Type B pancreatic cell (in vitro differentiated cells): ENCODE measurements around the gene SNRPD3. TPM values are rescaled to one million over a fixed set of nuclear protein-coding genes. Genes with fewer than 3 reads are reported as not detected.
"Not testable (repeated sequence)": the region's sequence is repeated elsewhere in the genome, so short reads cannot be mapped to it uniquely, and the experiment has no call there.

Experiments
- DNase-seq: peaks from one replicate; pipeline ENCODE4 v3.0.0; 2021; ENCODE audit warnings: mixed read lengths; ENCODE audit not compliant: unreplicated experiment; ENCODE audit errors: extremely low spot score
- H3K27ac Mint-ChIP-seq: 2 replicates; pipeline ENCODE4 v1.8.0; 2021; ENCODE audit warnings: mild to moderate bottlenecking, mixed read lengths
- H3K27me3 Mint-ChIP-seq: 2 replicates; pipeline ENCODE4 v1.8.0; 2021; ENCODE audit warnings: mixed read lengths
- H3K36me3 Mint-ChIP-seq: 2 replicates; pipeline ENCODE4 v1.8.0; 2021; ENCODE audit warnings: mixed read lengths
- H3K4me1 Mint-ChIP-seq: one replicate; pipeline ENCODE4 v1.8.0; 2021; ENCODE audit warnings: mixed read lengths; ENCODE audit not compliant: unreplicated experiment
- H3K4me3 Mint-ChIP-seq: 2 replicates; pipeline ENCODE4 v1.8.0; 2021; ENCODE audit warnings: mild to moderate bottlenecking, mixed read lengths
- H3K9me3 Mint-ChIP-seq: 2 replicates; pipeline ENCODE4 v1.8.0; 2021; ENCODE audit warnings: mixed read lengths
- total RNA-seq: library from RNA; stranded (reverse); gene quantifications from 2 replicates; pipeline ENCODE4 v1.2.1, GENCODE V29; 2021; ENCODE audit warnings: low replicate concordance

SNRPD3 gene
- total RNA-seq, 1 donor from 2014 or later, result 114 TPM

DNA sequence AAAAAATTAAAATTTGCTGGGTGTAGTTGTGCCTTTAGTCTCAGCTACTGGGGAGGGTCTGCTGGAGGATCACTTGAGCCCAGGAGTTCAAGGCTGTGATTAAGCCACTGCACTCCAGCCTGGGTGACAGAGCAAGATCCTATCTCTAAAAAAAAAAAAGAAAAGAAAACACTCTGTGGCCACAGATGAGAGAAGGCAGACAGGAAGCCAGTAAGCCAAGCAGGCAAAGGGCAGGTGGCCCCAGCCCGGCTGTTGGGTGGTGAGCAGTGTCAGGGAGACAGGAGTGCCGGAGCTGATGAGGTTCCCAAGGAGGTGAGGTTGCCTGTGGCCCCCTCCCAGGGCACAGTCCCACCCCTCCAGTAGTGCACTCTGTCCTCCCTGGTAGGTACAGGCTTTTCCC lies 66.8 kb downstream of the SNRPD3 start:
- not testable (repeated sequence) for H3K27me3 Mint-ChIP-seq, H3K9me3 Mint-ChIP-seq, H3K36me3 Mint-ChIP-seq, H3K4me1 Mint-ChIP-seq, H3K27ac Mint-ChIP-seq, DNase-seq, H3K4me3 Mint-ChIP-seq

Other genes starting within 250 kb of the SNRPD3 start
- gene ADORA2A, start 128.4 kb upstream of the SNRPD3 start, total RNA-seq, result 7.2 and 19.2 TPM in 2 replicates
- 0.24 and 1.1 TPM in 2 replicates for gene UPB1, start 60.7 kb upstream of the SNRPD3 start, total RNA-seq
- gene GUCD1, start 861 bp upstream of the SNRPD3 start, total RNA-seq, result 81.8 and 98.0 TPM in 2 replicates
- 6.5 and 18.6 TPM in 2 replicates for gene LRRC75B, start 37.1 kb downstream of the SNRPD3 start, total RNA-seq
- gene GGT1, start 47.2 kb downstream of the SNRPD3 start, total RNA-seq, result 4.2 and 8.7 TPM in 2 replicates
- not detected in 2 replicates for gene PIWIL3, start 218.7 kb downstream of the SNRPD3 start, total RNA-seq